Measurements from ENCODE around the gene ARHGAP10. TPM values are rescaled to one million over a fixed set of nuclear protein-coding genes. Genes with fewer than 3 reads are reported as not detected.

ARHGAP10 gene
- total RNA-seq, 1 donor from 2014 or later, result 4.6 TPM

- Mint-ChIP-seq H3K4me3 (ENCODE audit: unreplicated experiment) (no peak overlapping the region), H3K36me3 (ENCODE audit: low read depth, unreplicated experiment) (no peaks in the 10 kb centered on the region), H3K27ac (ENCODE audit: unreplicated experiment) (no peak overlapping the region), H3K4me1 (ENCODE audit: unreplicated experiment) (peaks cover 24% of the 10 kb centered on the region), H3K27me3 (ENCODE audit: unreplicated experiment) (peaks cover 3% of the 10 kb centered on the region), H3K9me3 (ENCODE audit: unreplicated experiment) (no peaks in the 10 kb centered on the region)
- DNase-seq (ENCODE audit: low spot score), result no peak
- no peak for TF ChIP-seq CTCF (IDR thresholded peaks at IDR 0.05; ENCODE audit: unreplicated experiment)
These were observed 239.2 kb downstream of the ARHGAP10 start for GRCh38 chr4:147971116-147971515.

GRCh38 chr4:147975325-147975724 is 243.4 kb downstream of the ARHGAP10 start:
- Mint-ChIP-seq H3K27ac (ENCODE audit: unreplicated experiment) (no peak overlapping the region), H3K27me3 (ENCODE audit: unreplicated experiment) (peaks cover under 1% of the 10 kb centered on the region), H3K4me3 (ENCODE audit: unreplicated experiment) (no peak overlapping the region), H3K4me1 (ENCODE audit: unreplicated experiment) (peaks cover 24% of the 10 kb centered on the region), H3K36me3 (ENCODE audit: low read depth, unreplicated experiment) (no peaks in the 10 kb centered on the region), H3K9me3 (ENCODE audit: unreplicated experiment) (no peaks in the 10 kb centered on the region)
- no peak for TF ChIP-seq CTCF (IDR thresholded peaks at IDR 0.05; ENCODE audit: unreplicated experiment)
- DNase-seq (ENCODE audit: low spot score), result no peak

- Mint-ChIP-seq H3K27me3 (ENCODE audit: unreplicated experiment) (no peaks in the 10 kb centered on the region), H3K9me3 (ENCODE audit: unreplicated experiment) (no peaks in the 10 kb centered on the region), H3K4me1 (ENCODE audit: unreplicated experiment) (peaks cover 21% of the 10 kb centered on the region), H3K4me3 (ENCODE audit: unreplicated experiment) (no peak overlapping the region), H3K27ac (ENCODE audit: unreplicated experiment) (no peak overlapping the region), H3K36me3 (ENCODE audit: low read depth, unreplicated experiment) (no peaks in the 10 kb centered on the region)
- TF ChIP-seq CTCF (IDR thresholded peaks at IDR 0.05; ENCODE audit: unreplicated experiment), result no peak
- DNase-seq (ENCODE audit: low spot score), result no peak
These were observed 244.3 kb downstream of the ARHGAP10 start for GRCh38 chr4:147975933-147976928.

- TF ChIP-seq CTCF (IDR thresholded peaks at IDR 0.05; ENCODE audit: unreplicated experiment), result no peak
- Mint-ChIP-seq H3K27ac (ENCODE audit: unreplicated experiment) (no peak overlapping the region), H3K4me3 (ENCODE audit: unreplicated experiment) (no peak overlapping the region), H3K4me1 (ENCODE audit: unreplicated experiment) (peaks cover 14% of the 10 kb centered on the region), H3K36me3 (ENCODE audit: low read depth, unreplicated experiment) (no peaks in the 10 kb centered on the region), H3K9me3 (ENCODE audit: unreplicated experiment) (no peaks in the 10 kb centered on the region), H3K27me3 (ENCODE audit: unreplicated experiment) (no peaks in the 10 kb centered on the region)
- no peak for DNase-seq (ENCODE audit: low spot score)
These were observed 248.7 kb downstream of the ARHGAP10 start for GRCh38 chr4:147980586-147980985.

- TF ChIP-seq CTCF (IDR thresholded peaks at IDR 0.05; ENCODE audit: unreplicated experiment), result no peak
- H3K4me1 Mint-ChIP-seq (ENCODE audit: unreplicated experiment), result peaks cover 10% of the 10 kb centered on the region
- no peak overlapping the region for H3K27ac Mint-ChIP-seq (ENCODE audit: unreplicated experiment)
- no peak for DNase-seq (ENCODE audit: low spot score)
- H3K9me3 Mint-ChIP-seq (ENCODE audit: unreplicated experiment), result no peaks in the 10 kb centered on the region
- H3K4me3 Mint-ChIP-seq (ENCODE audit: unreplicated experiment), result no peak overlapping the region
- no peaks in the 10 kb centered on the region for H3K36me3 Mint-ChIP-seq (ENCODE audit: low read depth, unreplicated experiment)
- H3K27me3 Mint-ChIP-seq (ENCODE audit: unreplicated experiment), result no peaks in the 10 kb centered on the region
These were observed 249.4 kb downstream of the ARHGAP10 start for GRCh38 chr4:147981305-147981704.

Measured in endothelial cell (in vitro differentiated cells).